Stimulated activated CD4-positive, alpha-beta T cell treated with anti-CD3 and anti-CD28 coated beads, Interleukin-15, amount 100 ng/mL, for 24 hours (primary cell): ENCODE results near the gene HTRA2.
A peak's percentile ranks its signal among the peaks of the same experiment; 100 is the strongest.

ENCODE experiments used
- DNase-seq: peaks from one replicate; pipeline ENCODE4 v3.0.0-alpha.2; 2020

The HTRA2 gene

DNA sequence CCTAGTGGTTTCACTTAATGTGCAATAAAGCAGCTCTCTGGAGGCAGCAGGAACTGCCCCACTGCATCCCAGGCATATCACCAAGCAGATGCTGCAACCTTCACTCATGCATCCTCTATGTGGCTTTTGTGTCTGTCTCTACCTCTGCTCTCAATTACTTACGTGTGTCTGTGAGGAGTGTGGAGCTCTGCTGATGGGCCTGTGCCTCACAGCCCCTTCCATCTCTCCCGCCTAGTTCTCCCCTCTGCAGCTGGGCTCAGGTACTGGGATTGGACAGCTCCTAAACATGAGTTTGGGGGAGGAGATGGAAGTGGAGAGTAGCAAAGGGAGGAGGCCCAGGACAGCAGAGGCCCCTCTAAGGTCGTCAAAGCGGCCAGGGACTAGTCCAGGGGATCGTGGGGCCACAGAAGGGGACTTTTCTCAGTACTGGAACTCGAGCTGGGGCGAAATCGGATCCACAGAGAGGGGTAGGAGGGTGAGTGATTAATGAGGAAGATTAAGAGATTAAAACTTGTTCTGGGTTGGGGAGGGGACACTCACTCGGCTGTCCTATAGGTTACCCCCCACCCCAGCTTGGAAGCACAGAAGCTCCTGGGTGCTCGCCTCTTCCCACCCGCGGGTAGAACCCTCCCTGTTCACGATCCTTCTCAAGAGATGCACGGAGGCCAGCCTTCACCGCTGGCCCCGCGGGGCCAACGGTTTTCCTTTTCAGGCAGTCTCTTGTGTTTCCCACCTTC, 28.2 kb upstream of the HTRA2 start:
- no peak for DNase-seq

GRCh38 chr2:74502147-74502719, 27.5 kb upstream of the HTRA2 start:
- DNase-seq = no peak

DNA sequence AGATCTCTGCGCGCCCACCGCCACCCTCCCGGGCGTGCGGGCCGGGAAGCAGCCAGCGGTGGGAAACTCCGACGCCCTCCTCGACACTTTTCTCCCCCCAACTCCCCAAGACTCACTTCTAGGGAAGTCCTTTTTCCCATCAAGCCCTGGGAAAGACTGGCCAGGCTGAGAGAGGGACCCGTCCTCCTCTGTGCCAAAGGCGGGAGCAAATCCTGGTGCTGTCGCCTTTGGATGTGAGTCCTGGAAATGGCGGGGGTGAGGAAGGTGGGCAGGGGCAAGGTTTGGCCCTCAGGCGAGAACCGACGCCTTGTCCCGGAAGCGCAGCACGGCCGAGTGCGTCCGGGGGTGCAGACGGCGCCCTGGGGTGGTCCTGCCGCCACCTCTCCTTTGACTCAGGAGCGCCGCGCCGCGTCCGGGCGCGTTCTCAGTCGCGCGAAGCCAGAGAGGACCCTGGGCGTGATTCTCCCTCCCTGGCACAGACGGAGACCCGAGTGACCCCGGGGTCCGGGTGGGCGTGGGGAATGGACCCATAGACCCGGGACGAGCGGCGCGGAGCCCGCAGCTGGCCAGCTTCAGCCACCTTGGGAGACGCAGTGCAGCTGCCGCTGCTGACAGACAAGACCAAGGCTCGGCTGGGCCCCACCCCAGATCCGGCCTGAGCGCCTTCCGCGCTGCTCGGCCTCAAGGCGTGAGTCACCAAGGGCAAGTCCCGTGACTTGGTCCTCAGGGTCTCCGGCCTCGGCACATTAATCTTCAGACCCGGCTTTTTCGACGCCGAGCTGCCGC, 26.8 kb upstream of the HTRA2 start:
- peak; percentile 74 for DNase-seq

- no peak for DNase-seq
Measured at GRCh38 chr2:74503506-74504475, 25.9 kb upstream of the HTRA2 start.

DNA sequence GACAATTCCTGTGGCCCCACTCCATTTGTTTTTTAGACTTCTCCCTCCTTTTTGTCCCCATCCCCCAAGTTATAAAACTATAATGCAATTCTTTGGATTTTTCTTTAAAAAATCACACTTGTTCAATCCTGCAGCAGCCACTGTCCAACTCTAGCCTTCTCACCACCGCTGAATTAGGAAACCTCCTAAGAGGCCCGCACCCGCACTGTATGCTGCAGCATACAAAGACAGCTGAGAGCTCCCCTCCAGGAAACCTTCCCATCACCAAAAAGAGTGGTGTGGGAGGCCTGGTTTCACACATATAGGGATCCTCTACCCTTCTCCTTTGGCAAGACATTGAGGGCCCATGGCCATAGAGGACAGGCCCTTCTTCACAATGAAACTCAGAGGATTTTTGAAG, 25.1 kb upstream of the HTRA2 start:
- no peak for DNase-seq

- DNase-seq = no peak
Measured at GRCh38 chr2:74505448-74506246, 24.1 kb upstream of the HTRA2 start.

- DNase-seq = peak; percentile 100
Measured at GRCh38 chr2:74507145-74507925, 22.4 kb upstream of the HTRA2 start, which contains the start of gene PCGF1. Gene PCGF1 (minus strand): TSS chr2:74507695. CDS start chr2:74507668, 27 bp downstream.

DNA sequence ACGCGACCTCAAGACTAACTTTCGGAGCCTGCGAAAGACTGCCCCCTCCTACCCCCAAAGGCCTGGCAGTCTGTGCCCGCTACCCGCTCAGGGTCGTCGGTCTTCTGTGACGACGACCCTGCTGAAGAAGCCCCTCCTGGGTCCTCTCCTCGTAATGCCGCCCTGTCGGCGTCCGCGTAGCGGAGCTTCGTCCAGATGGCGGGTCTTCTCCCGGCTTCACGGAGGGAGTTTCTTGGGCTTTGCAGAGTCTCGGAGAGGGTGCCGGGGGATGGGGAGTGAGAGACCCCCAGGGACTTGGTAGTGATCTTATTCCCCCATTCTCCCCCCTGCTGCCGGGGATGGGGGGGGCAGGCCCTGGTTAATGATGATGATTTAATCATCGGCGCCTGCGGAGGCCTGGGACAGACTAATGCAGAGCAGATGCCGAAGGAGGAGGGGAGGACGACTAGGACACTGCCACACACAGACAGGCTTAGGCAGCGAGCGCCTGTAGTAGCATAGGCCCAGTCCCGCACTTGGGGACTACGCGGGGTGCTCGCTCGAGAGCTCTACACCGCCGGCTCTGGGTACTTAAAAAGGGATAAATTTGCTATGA, 21.7 kb upstream of the HTRA2 start:
- peak; percentile 25 for DNase-seq

GRCh38 chr2:74510272-74510671, 19.5 kb upstream of the HTRA2 start:
- DNase-seq = no peak

DNA sequence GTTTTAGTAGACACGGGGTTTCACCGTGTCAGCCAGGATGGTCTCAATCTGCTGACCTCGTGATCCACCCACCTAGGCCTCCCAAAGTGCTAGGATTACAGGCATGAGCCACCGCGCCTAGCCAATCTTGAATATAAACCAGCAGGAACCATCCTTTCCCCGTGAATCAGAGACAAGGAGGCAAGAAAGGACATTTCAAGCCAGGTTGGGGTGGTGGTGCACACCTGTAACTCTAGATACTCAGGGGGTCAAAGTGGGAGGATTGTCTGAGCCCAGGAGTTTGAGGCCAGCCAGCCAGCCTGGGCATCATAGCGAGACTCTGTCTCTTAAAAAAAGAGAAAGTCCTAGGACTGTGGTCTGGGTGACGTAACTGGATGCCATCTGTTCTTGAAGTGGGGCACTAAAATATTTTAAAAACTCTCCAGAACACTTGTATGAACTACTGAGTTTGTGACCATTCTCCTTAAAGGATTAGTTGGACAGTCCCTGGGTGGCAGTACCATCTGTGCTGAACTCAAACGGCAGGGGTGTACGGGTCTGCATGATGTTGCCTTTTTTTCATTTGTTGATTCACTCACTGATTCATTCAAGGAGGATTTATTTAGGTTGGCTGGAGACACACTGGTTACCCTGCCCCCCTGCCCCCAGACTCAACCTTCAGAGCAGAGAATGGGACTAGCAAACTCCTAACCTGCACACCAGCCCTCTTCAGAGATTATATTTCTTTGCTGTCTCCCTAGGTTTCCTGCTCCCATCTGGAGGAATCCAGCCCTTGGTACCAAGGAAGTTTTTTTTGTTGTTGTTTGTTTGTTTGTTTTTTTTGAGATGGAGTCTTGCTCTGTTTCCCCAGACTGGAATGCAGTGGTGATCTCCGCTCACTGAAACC, 18.4 kb upstream of the HTRA2 start:
- no peak for DNase-seq

GRCh38 chr2:74512744-74513604, 16.8 kb upstream of the HTRA2 start:
- DNase-seq = no peak

DNA sequence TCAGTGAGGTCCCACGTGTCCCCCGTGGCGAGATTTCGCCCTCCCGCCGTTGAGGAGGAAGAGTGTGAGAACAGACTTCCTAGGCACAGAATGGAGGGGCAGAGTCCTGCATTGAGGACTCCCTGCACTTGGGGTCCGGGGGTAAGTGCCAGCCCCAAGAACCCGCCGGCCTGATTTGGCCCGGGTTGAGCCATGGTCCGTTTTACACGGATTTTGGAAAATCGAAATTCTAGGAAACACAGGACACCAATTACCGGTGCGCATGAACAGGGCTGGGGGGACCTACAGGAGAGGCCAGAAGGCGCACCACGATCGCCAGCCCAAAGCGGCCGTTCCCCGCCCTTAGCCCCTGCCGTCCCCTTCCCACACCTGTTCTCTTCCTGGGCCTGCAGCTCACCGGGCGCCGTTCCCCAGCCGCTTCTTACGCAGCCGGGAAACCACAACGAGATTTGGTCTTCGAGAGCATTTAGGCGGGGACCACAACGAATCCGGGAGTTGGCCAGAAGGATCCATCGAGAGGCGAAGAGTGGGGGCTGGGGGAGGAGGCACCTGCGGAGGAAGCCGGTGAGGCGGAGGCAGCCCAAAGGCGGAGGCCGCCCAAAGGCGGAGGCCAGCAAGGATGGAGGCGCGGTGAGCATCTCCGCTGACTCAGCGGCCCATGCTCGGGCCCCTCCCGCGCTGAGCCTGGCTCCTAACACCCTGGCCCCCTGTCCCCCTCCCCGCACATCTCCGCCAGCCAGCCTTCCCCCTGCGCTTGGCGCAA, 15.9 kb upstream of the HTRA2 start:
- DNase-seq = peak; percentile 50

DNA sequence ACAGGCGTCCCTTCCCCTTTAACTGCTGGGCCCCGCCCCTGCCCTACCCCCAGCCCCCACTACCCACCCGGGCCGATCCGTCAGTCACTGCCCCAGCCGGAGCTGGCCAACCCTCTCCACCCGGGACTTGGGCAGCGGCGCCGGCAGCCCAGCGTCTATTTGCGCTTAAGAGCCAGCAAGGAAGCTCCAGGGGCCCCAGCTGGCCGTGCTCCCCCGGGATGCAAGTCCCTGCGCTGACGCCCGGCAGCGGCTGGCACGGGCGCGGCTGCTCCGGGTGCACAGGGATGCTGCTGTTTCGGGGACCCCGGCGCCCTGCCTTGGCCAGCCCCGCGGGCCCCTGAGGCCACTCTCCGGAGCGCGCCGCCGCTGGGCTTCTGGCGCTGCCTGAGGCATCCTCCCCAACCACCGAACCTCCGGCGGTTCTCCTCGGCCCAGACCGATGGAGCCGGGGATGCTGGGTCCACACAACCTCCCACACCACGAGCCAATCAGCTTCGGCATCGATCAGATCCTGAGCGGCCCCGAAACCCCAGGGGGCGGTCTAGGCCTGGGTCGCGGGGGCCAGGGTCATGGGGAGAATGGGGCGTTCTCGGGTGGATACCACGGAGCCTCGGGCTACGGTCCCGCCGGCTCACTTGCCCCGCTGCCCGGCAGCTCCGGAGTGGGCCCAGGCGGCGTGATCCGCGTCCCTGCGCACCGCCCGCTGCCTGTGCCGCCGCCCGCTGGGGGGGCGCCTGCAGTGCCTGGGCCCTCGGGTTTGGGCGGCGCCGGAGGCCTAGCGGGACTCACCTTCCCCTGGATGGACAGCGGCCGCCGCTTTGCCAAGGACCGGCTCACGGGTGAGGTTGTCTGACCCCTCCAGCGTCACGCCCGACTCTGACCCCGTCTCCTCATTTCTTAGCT, 15.1 kb upstream of the HTRA2 start, which contains the start of gene TLX2:
Gene TLX2, plus strand, starts transcription at position 83 of the 903 bp plus-strand sequence. Its CDS starts 357 bp downstream, at position 440.
- peak; percentile 32 for DNase-seq

GRCh38 chr2:74515271-74515980, 14.3 kb upstream of the HTRA2 start:
- peak; percentile 37 for DNase-seq

DNA sequence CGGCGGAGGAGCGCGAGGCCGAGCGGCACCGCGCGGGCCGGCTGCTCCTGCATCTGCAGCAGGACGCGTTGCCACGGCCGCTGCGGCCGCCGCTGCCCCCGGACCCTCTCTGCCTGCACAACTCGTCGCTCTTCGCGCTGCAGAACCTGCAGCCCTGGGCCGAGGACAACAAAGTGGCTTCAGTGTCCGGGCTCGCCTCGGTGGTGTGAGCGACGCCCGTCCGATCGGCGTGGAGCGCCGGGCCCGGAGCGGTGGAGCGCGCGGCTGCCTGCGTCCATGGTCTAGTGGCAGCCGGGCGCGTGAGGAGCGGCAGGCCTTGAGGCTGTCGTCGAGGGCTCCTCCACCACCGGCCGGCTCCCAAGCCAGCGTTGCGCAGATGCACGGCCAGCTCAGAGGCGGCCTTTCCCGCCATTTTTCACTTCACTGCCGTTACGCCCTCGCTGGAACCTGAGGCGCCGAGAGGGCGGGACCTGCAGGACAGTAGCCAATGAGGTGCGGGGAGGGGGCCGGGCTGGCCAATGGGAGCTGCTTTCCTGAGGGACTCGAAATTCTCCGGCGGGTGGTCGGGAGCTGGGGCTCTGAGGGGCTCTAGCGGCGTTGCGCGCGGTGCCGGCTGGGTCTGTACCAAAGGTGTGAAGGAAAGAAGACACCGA, 13.6 kb upstream of the HTRA2 start:
- DNase-seq = peak; percentile 84
